Colonic mucosa (tissue), 4 donors: ENCODE measurements around the gene SPHK1. TPM values are rescaled to one million over a fixed set of nuclear protein-coding genes. Genes with fewer than 3 reads are reported as not detected.
A peak's percentile ranks its signal among the peaks of the same experiment; 100 is the strongest.

Source experiments
- DNase-seq: peaks from one replicate; pipeline ENCODE4 v3.0.0-alpha.2; 2020
- H3K27ac ChIP-seq: fragments of 200-600 bp; one replicate; pipeline ENCODE4 v1.8.0; 2021
- H3K27me3 ChIP-seq: fragments of 200-600 bp; one replicate; pipeline ENCODE4 v1.8.0; 2021
- H3K36me3 ChIP-seq: fragments of 200-600 bp; one replicate; pipeline ENCODE4 v1.8.0; 2021
- H3K4me1 ChIP-seq: fragments of 200-600 bp; one replicate; pipeline ENCODE4 v1.8.0; 2021; ENCODE audit warnings: mild to moderate bottlenecking
- H3K4me3 ChIP-seq: fragments of 200-600 bp; one replicate; pipeline ENCODE4 v1.8.0; 2021
- H3K9ac ChIP-seq, 2 donors: one replicate each; pipeline ENCODE4 v1.7.0; 2013; ENCODE audit warnings: control low read depth in 2 of 2, low read depth in 2 of 2, low read length in 2 of 2
- H3K9me3 ChIP-seq: fragments of 200-600 bp; one replicate; pipeline ENCODE4 v1.8.0; 2021
- intact Hi-C: fragments of 100-400 bp; cut with DNase I; formaldehyde crosslinking; loops from one replicate; pipeline ENCODE4 v1.14.1; 2022
- total RNA-seq, 2 donors: library from RNA; stranded (reverse); fragmentation: NEBNext Ultra II Directional in 1 of 2; extraction: Animal tissue kit (Norgen Biotek cat#: 25700) in 1 of 2; gene quantifications; one replicate each; pipeline ENCODE4 v1.2.1, GENCODE V29; 2021
- TF ChIP-seq, protein P1 (sequence below): fragments of 200-600 bp; IDR thresholded peaks from one replicate; pipeline ENCODE4 v1.8.0; 2022; ENCODE audit warnings: antibody characterized with exemption, mild to moderate bottlenecking
- donor health status: healthy.
- donor health status: DM: no; HTN: no; CAD: no.
- donor health status: DM: no; HTN: no; CAD: no.

SPHK1 gene, protein sequence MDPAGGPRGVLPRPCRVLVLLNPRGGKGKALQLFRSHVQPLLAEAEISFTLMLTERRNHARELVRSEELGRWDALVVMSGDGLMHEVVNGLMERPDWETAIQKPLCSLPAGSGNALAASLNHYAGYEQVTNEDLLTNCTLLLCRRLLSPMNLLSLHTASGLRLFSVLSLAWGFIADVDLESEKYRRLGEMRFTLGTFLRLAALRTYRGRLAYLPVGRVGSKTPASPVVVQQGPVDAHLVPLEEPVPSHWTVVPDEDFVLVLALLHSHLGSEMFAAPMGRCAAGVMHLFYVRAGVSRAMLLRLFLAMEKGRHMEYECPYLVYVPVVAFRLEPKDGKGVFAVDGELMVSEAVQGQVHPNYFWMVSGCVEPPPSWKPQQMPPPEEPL
- 1 to 10 TPM; 2.1 to 3.3 TPM for total RNA-seq

DNA sequence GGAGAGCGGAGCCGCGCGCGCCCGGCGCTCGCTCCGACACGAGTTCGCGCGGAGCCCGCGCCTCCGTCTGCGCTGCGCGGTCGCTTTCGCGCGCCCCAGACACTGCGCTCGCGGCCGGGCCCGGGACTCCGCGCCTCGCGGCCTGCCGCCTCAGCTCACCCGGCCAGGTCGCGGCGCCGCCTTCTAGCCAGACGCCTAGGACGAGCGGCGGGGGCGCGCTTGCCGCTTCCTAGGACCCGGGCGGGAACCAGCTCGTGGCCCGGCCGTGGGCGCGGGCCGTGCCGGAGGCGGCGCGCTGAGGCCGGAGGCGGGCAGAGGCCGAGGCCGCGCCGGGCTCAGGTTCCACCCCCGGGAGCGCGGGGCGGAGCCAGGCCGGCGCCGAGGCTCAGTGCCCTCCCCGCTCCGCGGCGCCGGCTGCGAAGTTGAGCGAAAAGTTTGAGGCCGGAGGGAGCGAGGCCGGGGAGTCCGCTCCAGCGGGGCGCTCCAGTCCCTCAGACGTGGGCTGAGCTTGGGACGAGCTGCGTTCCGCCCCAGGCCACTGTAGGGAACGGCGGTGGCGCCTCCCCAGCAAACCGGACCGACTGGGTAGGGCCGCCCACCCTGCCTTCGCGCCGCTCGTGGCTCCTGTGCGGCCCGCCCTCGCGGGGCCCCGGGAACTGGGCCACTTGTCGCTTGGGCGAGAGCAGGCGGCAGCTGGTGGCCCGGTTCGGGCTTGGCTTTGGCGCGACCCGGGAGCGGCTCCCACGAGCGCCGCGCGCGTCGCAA is at the start of gene SPHK1:
Gene SPHK1 (plus strand): TSS at position 388 of the 765 bp plus-strand sequence. CDS start 1,036 bp downstream, outside the sequence.
- peak within 1 kb of the TSS; percentile 43 for H3K4me3 ChIP-seq
- DNase-seq = peak; percentile 80
- H3K27ac ChIP-seq = peak within 1 kb of the TSS; percentile 73
- H3K9ac ChIP-seq = peak within 1 kb of the TSS; percentile 66 to 78
- peaks cover 7% of the 10 kb centered on the region for H3K4me1 ChIP-seq
- H3K9me3 ChIP-seq = no peaks in the 10 kb centered on the region
- TF ChIP-seq, protein P1, sequence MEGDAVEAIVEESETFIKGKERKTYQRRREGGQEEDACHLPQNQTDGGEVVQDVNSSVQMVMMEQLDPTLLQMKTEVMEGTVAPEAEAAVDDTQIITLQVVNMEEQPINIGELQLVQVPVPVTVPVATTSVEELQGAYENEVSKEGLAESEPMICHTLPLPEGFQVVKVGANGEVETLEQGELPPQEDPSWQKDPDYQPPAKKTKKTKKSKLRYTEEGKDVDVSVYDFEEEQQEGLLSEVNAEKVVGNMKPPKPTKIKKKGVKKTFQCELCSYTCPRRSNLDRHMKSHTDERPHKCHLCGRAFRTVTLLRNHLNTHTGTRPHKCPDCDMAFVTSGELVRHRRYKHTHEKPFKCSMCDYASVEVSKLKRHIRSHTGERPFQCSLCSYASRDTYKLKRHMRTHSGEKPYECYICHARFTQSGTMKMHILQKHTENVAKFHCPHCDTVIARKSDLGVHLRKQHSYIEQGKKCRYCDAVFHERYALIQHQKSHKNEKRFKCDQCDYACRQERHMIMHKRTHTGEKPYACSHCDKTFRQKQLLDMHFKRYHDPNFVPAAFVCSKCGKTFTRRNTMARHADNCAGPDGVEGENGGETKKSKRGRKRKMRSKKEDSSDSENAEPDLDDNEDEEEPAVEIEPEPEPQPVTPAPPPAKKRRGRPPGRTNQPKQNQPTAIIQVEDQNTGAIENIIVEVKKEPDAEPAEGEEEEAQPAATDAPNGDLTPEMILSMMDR = no peak
- peaks cover 16% of the 10 kb centered on the region for H3K27me3 ChIP-seq
- intact Hi-C loops = no loop called here
- H3K36me3 ChIP-seq = no peaks in the 10 kb centered on the region

DNA sequence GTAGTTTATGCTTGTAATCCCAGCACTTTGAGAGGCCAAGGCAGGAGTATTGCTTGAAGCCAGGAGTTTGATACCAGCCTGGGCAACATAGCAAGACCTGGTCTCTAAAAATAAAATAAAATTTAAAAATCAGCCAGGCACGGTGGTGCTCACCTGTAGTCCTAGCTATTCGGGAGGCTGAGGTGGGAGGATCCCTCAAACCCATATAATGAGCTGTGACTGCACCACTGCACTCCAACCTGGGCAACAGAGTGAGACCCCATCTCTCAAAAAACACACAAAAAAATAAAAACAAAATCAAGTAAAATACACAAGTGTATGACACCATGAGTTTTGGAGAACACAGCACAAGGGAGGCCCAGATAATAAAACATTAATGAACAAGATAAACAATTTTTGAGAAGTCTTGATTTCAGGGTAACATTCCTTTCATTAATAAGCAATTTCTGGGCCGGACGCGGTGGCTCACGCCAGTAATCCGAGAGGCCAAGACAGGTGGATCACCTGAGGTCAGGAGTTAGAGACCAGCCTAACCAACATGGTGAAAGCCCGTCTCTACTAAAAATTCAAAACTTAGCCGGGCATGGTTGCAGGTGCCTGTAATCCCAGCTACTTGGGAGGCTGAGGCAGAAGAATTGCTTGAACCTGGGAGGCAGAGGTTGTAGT is 48.6 kb upstream of the SPHK1 start:
- intact Hi-C loops = no loop called here
- DNase-seq = no peak
- Histone ChIP-seq H3K4me1 (peaks cover 5% of the 10 kb centered on the region), H3K27me3 (no peaks in the 10 kb centered on the region), H3K27ac (no peak overlapping the region), H3K9ac (no peak overlapping the region), H3K36me3 (no peaks in the 10 kb centered on the region), H3K9me3 (no peaks in the 10 kb centered on the region), H3K4me3 (no peak overlapping the region)
- TF ChIP-seq, protein P1 = no peak

DNA sequence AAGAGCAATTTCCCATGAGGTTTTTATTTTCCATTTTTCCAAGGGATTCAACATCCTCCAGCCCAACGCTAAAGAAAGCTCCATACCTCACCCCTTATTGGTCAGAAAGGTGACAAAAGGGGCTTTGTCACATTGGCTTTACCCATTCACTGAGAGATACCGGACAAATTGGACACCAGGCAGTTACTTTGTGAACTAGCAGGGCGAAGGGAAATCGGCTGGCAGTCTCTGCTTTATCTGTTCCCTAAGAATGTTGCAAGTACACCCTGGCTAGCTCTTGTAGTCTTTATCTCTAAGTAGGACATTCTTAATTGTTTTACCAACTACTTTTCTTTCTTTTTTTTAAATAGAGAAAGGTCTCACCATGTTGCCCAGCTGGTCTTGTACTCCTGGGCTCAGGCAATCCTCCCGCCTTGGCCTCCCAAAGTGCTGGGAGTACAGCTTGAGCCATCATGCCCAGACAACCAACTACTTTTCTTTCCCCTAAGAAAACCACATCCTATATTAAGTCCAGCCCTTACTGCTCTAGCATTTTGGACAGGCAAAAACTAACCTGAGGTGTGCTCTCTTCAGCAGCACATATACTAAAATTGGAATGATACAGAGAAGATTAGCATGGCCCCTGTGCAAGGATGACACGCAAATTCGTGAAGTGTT is 47.5 kb upstream of the SPHK1 start:
- intact Hi-C loops = no loop called here
- no peak for DNase-seq
- TF ChIP-seq, protein P1 = no peak

DNA sequence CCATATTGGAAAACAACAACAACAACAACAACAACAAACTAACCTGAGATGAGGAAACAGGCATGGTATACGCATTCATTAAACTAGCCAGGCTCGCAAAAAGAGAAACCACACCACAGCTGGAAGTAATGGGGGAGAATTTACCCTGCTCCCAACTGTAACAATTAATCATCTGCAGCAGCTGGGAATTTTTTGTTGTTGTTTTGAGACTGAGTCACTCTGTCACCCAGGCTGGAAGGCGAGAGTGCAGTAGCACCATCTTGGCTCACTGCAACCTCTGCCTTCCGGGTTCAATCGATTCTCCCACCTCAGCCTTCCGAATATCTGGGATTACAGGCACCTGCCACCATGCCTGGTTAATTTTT is 47.0 kb upstream of the SPHK1 start:
- no peak for DNase-seq
- H3K9me3 ChIP-seq = no peaks in the 10 kb centered on the region
- H3K4me1 ChIP-seq = no peaks in the 10 kb centered on the region
- intact Hi-C loops = no loop called here
- no peak overlapping the region for H3K4me3 ChIP-seq
- TF ChIP-seq, protein P1 = no peak
- no peaks in the 10 kb centered on the region for H3K27me3 ChIP-seq
- no peaks in the 10 kb centered on the region for H3K36me3 ChIP-seq
- no peak overlapping the region for H3K9ac ChIP-seq
- no peak overlapping the region for H3K27ac ChIP-seq

More for the DNA sequence above, 47.5 kb upstream of the SPHK1 start:
- Histone ChIP-seq H3K27ac (no peak overlapping the region), H3K36me3 (no peaks in the 10 kb centered on the region), H3K27me3 (no peaks in the 10 kb centered on the region), H3K4me3 (no peak overlapping the region), H3K4me1 (no peaks in the 10 kb centered on the region), H3K9ac (no peak overlapping the region), H3K9me3 (no peaks in the 10 kb centered on the region)

DNA sequence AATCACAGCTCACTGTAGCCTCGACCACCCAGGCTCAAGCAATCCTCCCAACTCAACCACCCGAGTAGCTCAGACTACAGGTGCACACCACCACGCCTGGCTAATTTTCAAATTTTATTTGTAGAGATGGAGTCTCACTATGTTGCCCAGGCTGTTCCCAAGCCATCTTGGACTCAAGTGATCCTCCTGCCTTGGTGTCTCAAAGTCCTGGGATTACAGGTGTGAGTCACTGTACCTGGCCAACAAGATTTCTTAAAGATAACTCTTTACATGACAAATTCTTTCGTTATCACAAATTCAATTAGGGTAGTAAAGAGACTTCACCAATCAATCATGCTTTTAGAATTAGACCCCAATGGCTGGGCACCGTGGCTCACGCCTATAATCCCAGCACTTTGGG is 43.1 kb upstream of the SPHK1 start:
- no peak for DNase-seq
- H3K4me3 ChIP-seq = no peak overlapping the region
- H3K9ac ChIP-seq = no peak overlapping the region
- no peaks in the 10 kb centered on the region for H3K9me3 ChIP-seq
- TF ChIP-seq, protein P1 = no peak
- H3K27ac ChIP-seq = no peak overlapping the region
- H3K36me3 ChIP-seq = no peaks in the 10 kb centered on the region
- H3K4me1 ChIP-seq = no peaks in the 10 kb centered on the region
- H3K27me3 ChIP-seq = no peaks in the 10 kb centered on the region
- intact Hi-C loops = no loop called here
